HEK293 (cell line): ENCODE data around the gene STK35.

Experiments used
- GLI4 ChIP-seq: fragments of 450-650 bp; formaldehyde crosslinking; IDR thresholded peaks from 2 replicates; pipeline ENCODE4 v1.5.1; 2016; ENCODE audit warnings: missing biosample characterization, missing genetic modification characterization
- HOXA7 ChIP-seq: sonication (generic); formaldehyde crosslinking; IDR thresholded peaks from 2 replicates; pipeline ENCODE4 v1.8.1; 2022; ENCODE audit warnings: missing genetic modification reagents, borderline replicate concordance
- KLF7 ChIP-seq: fragments of 450-650 bp; formaldehyde crosslinking; IDR thresholded peaks from 2 replicates; pipeline ENCODE4 v1.5.1; 2016; ENCODE audit warnings: missing biosample characterization, missing genetic modification characterization, borderline replicate concordance
- MEIS1 ChIP-seq: sonication (generic); formaldehyde crosslinking; IDR thresholded peaks from 2 replicates; pipeline ENCODE4 v1.8.1; 2022; ENCODE audit warnings: missing genetic modification reagents, mild to moderate bottlenecking, borderline replicate concordance
- OVOL3 ChIP-seq: fragments of 450-650 bp; formaldehyde crosslinking; IDR thresholded peaks from 2 replicates; pipeline ENCODE4 v1.5.1; 2016; ENCODE audit warnings: missing biosample characterization, missing genetic modification characterization
- SALL2 ChIP-seq: fragments of 450-650 bp; formaldehyde crosslinking; IDR thresholded peaks from 2 replicates; pipeline ENCODE4 v1.5.0; 2017; ENCODE audit warnings: missing biosample characterization, mild to moderate bottlenecking, missing genetic modification characterization, borderline replicate concordance
- WT1 ChIP-seq: fragments of 450-650 bp; formaldehyde crosslinking; IDR thresholded peaks from 2 replicates; pipeline ENCODE4 v1.5.1; 2016; ENCODE audit warnings: missing biosample characterization, missing genetic modification characterization
- ZFP41 ChIP-seq: fragments of 450-650 bp; formaldehyde crosslinking; IDR thresholded peaks from 2 replicates; pipeline ENCODE4 v1.5.1; 2016; ENCODE audit warnings: missing biosample characterization, missing genetic modification characterization, borderline replicate concordance
- ZFP69B ChIP-seq: fragments of 450-650 bp; formaldehyde crosslinking; IDR thresholded peaks from 2 replicates; pipeline ENCODE4 v1.5.1; 2016; ENCODE audit warnings: missing biosample characterization, missing genetic modification characterization
- ZIC2 ChIP-seq: fragments of 450-650 bp; formaldehyde crosslinking; IDR thresholded peaks from 2 replicates; pipeline ENCODE4 v1.5.1; 2016; ENCODE audit warnings: missing biosample characterization, missing genetic modification characterization
- ZNF174 ChIP-seq: fragments of 450-650 bp; formaldehyde crosslinking; IDR thresholded peaks from 2 replicates; pipeline ENCODE4 v1.5.0; 2017; ENCODE audit warnings: missing biosample characterization, mild to moderate bottlenecking, missing genetic modification characterization
- ZNF311 ChIP-seq: fragments of 450-650 bp; formaldehyde crosslinking; IDR thresholded peaks from 2 replicates; pipeline ENCODE4 v1.5.1; 2017; ENCODE audit warnings: missing biosample characterization, missing genetic modification characterization, borderline replicate concordance
- ZNF426 ChIP-seq: fragments of 450-650 bp; formaldehyde crosslinking; IDR thresholded peaks from 2 replicates; pipeline ENCODE4 v1.5.1; 2017; ENCODE audit warnings: missing biosample characterization, missing genetic modification characterization, mild to moderate bottlenecking, inconsistent platforms, moderate library complexity
- ZNF530 ChIP-seq: fragments of 450-650 bp; formaldehyde crosslinking; IDR thresholded peaks from 2 replicates; pipeline ENCODE4 v1.5.1; 2016; ENCODE audit warnings: low read depth, missing biosample characterization, missing genetic modification characterization
- ZNF560 ChIP-seq: fragments of 450-650 bp; formaldehyde crosslinking; IDR thresholded peaks from 2 replicates; pipeline ENCODE4 v1.5.1; 2017; ENCODE audit warnings: missing biosample characterization, missing genetic modification characterization, borderline replicate concordance
- ZNF624 ChIP-seq: fragments of 450-650 bp; formaldehyde crosslinking; IDR thresholded peaks from 2 replicates; pipeline ENCODE4 v1.5.1; 2017; ENCODE audit warnings: missing biosample characterization, missing genetic modification characterization
- ZNF747 ChIP-seq: fragments of 450-650 bp; formaldehyde crosslinking; IDR thresholded peaks from 2 replicates; pipeline ENCODE4 v1.5.1; 2016; ENCODE audit warnings: missing biosample characterization, missing genetic modification characterization
- ZNF837 ChIP-seq: fragments of 450-650 bp; formaldehyde crosslinking; IDR thresholded peaks from 2 replicates; pipeline ENCODE4 v1.5.1; 2016; ENCODE audit warnings: missing biosample characterization, missing genetic modification characterization
- ZSCAN16 ChIP-seq: fragments of 450-650 bp; formaldehyde crosslinking; IDR thresholded peaks from 2 replicates; pipeline ENCODE4 v1.5.1; 2016; ENCODE audit warnings: missing biosample characterization, missing genetic modification characterization
- TF ChIP-seq, protein P1 (sequence below): fragments of 450-650 bp; formaldehyde crosslinking; IDR thresholded peaks from 2 replicates; pipeline ENCODE4 v1.5.1; 2016; ENCODE audit warnings: missing biosample characterization, missing genetic modification characterization
- TF ChIP-seq, protein P2 (sequence below): fragments of 450-650 bp; formaldehyde crosslinking; IDR thresholded peaks from 2 replicates; pipeline ENCODE4 v1.5.1; 2016; ENCODE audit warnings: missing biosample characterization, missing genetic modification characterization
- TF ChIP-seq, protein P3 (sequence below): fragments of 450-650 bp; formaldehyde crosslinking; IDR thresholded peaks from 2 replicates; pipeline ENCODE4 v1.5.1; 2016; ENCODE audit warnings: missing biosample characterization, missing genetic modification characterization
- TF ChIP-seq, protein P4 (sequence below): IDR thresholded peaks from 2 replicates; pipeline ENCODE4 v1.6.1; 2011; ENCODE audit warnings: mild to moderate bottlenecking, low read depth, low read length, borderline replicate concordance
- TF ChIP-seq, protein P5 (sequence below): fragments of 450-650 bp; formaldehyde crosslinking; conservative IDR thresholded peaks from 2 replicates; pipeline ENCODE4 v1.5.1; 2016; ENCODE audit warnings: low read depth, missing biosample characterization, missing genetic modification characterization

The STK35 gene

DNA sequence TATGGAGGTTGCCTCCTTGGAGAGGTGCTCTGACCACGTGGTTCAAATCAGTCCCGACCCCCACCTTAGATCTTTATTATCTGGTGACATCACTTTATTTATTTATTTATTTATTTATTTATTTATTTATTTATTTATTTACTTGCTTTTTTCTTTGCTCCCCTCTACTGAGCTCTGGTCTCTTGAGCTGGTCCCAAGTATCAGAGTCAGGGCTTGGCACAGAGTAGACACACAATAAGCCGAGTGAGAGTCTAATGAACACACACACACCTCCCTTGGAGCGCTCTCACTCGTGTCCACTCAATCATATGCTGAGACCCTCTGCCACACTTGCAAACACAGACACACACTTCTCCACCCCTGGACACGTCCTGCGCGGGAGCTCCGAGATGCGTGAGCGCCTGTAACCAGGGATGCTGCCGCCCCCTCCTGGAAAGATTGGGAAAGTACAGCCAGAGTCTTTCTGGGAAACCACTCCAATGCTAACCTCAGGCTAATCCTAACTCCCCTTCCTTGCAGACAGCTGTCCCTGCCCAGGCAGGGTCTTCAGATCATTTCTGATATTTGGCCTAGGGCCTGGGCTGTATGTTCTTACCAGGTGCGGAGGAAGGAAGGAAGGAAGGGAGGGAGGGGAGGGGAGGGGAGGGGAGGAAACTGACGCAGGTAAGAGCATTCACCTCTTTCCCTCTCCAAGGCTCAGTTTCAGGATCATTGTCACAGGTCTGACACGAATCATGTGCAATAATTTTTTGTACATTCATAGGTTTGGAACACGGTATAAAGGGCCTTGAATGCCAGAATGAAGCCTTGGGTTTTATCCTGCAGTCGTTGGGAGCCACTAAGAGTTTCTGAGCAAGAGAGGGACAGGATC, 70.9 kb downstream of the STK35 start (continued):
- TF ChIP-seq ZNF560 (tag by site-specific recombination) (peak; percentile 91; the same call in 1 of the 2 replicates), OVOL3 (peak; percentile 54; the same call in 1 of the 2 replicates), ZSCAN16 (tag by site-specific recombination) (no peak), MEIS1 (CRISPR knock-in tag) (no peak), ZNF837 (tag by site-specific recombination) (no peak), WT1 (no peak; the same call in 1 of the 2 replicates), GLI4 (no peak), ZNF311 (tag by site-specific recombination) (no peak), ZNF426 (tag by site-specific recombination) (peak; percentile 96), ZFP41 (tag by site-specific recombination) (no peak), ZNF747 (tag by site-specific recombination) (no peak), HOXA7 (CRISPR knock-in tag) (no peak), ZNF174 (tag by site-specific recombination) (no peak), ZIC2 (tag by site-specific recombination) (no peak), ZNF530 (tag by site-specific recombination) (0 out of 2 replicates have a peak, but pooled peaks have one; percentile 50), ZFP69B (tag by site-specific recombination) (no peak), KLF7 (no peak), ZNF624 (tag by site-specific recombination) (no peak), SALL2 (no peak)
- TF ChIP-seq, protein P1, sequence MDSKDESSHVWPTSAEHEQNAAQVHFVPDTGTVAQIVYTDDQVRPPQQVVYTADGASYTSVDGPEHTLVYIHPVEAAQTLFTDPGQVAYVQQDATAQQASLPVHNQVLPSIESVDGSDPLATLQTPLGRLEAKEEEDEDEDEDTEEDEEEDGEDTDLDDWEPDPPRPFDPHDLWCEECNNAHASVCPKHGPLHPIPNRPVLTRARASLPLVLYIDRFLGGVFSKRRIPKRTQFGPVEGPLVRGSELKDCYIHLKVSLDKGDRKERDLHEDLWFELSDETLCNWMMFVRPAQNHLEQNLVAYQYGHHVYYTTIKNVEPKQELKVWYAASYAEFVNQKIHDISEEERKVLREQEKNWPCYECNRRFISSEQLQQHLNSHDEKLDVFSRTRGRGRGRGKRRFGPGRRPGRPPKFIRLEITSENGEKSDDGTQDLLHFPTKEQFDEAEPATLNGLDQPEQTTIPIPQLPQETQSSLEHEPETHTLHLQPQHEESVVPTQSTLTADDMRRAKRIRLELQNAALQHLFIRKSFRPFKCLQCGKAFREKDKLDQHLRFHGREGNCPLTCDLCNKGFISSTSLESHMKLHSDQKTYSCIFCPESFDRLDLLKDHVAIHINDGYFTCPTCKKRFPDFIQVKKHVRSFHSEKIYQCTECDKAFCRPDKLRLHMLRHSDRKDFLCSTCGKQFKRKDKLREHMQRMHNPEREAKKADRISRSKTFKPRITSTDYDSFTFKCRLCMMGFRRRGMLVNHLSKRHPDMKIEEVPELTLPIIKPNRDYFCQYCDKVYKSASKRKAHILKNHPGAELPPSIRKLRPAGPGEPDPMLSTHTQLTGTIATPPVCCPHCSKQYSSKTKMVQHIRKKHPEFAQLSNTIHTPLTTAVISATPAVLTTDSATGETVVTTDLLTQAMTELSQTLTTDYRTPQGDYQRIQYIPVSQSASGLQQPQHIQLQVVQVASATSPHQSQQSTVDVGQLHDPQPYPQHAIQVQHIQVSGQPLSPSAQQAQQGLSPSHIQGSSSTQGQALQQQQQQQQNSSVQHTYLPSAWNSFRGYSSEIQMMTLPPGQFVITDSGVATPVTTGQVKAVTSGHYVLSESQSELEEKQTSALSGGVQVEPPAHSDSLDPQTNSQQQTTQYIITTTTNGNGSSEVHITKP (tag by site-specific recombination): no peak
- TF ChIP-seq, protein P2, sequence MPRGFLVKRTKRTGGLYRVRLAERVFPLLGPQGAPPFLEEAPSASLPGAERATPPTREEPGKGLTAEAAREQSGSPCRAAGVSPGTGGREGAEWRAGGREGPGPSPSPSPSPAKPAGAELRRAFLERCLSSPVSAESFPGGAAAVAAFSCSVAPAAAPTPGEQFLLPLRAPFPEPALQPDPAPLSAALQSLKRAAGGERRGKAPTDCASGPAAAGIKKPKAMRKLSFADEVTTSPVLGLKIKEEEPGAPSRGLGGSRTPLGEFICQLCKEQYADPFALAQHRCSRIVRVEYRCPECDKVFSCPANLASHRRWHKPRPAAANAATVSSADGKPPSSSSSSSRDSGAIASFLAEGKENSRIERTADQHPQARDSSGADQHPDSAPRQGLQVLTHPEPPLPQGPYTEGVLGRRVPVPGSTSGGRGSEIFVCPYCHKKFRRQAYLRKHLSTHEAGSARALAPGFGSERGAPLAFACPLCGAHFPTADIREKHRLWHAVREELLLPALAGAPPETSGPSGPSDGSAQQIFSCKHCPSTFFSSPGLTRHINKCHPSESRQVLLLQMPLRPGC (tag by site-specific recombination): no peak
- TF ChIP-seq, protein P3, sequence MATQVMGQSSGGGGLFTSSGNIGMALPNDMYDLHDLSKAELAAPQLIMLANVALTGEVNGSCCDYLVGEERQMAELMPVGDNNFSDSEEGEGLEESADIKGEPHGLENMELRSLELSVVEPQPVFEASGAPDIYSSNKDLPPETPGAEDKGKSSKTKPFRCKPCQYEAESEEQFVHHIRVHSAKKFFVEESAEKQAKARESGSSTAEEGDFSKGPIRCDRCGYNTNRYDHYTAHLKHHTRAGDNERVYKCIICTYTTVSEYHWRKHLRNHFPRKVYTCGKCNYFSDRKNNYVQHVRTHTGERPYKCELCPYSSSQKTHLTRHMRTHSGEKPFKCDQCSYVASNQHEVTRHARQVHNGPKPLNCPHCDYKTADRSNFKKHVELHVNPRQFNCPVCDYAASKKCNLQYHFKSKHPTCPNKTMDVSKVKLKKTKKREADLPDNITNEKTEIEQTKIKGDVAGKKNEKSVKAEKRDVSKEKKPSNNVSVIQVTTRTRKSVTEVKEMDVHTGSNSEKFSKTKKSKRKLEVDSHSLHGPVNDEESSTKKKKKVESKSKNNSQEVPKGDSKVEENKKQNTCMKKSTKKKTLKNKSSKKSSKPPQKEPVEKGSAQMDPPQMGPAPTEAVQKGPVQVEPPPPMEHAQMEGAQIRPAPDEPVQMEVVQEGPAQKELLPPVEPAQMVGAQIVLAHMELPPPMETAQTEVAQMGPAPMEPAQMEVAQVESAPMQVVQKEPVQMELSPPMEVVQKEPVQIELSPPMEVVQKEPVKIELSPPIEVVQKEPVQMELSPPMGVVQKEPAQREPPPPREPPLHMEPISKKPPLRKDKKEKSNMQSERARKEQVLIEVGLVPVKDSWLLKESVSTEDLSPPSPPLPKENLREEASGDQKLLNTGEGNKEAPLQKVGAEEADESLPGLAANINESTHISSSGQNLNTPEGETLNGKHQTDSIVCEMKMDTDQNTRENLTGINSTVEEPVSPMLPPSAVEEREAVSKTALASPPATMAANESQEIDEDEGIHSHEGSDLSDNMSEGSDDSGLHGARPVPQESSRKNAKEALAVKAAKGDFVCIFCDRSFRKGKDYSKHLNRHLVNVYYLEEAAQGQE: peak; percentile 84
- TF ChIP-seq, protein P4, sequence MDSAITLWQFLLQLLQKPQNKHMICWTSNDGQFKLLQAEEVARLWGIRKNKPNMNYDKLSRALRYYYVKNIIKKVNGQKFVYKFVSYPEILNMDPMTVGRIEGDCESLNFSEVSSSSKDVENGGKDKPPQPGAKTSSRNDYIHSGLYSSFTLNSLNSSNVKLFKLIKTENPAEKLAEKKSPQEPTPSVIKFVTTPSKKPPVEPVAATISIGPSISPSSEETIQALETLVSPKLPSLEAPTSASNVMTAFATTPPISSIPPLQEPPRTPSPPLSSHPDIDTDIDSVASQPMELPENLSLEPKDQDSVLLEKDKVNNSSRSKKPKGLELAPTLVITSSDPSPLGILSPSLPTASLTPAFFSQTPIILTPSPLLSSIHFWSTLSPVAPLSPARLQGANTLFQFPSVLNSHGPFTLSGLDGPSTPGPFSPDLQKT: no peak
- TF ChIP-seq, protein P5, sequence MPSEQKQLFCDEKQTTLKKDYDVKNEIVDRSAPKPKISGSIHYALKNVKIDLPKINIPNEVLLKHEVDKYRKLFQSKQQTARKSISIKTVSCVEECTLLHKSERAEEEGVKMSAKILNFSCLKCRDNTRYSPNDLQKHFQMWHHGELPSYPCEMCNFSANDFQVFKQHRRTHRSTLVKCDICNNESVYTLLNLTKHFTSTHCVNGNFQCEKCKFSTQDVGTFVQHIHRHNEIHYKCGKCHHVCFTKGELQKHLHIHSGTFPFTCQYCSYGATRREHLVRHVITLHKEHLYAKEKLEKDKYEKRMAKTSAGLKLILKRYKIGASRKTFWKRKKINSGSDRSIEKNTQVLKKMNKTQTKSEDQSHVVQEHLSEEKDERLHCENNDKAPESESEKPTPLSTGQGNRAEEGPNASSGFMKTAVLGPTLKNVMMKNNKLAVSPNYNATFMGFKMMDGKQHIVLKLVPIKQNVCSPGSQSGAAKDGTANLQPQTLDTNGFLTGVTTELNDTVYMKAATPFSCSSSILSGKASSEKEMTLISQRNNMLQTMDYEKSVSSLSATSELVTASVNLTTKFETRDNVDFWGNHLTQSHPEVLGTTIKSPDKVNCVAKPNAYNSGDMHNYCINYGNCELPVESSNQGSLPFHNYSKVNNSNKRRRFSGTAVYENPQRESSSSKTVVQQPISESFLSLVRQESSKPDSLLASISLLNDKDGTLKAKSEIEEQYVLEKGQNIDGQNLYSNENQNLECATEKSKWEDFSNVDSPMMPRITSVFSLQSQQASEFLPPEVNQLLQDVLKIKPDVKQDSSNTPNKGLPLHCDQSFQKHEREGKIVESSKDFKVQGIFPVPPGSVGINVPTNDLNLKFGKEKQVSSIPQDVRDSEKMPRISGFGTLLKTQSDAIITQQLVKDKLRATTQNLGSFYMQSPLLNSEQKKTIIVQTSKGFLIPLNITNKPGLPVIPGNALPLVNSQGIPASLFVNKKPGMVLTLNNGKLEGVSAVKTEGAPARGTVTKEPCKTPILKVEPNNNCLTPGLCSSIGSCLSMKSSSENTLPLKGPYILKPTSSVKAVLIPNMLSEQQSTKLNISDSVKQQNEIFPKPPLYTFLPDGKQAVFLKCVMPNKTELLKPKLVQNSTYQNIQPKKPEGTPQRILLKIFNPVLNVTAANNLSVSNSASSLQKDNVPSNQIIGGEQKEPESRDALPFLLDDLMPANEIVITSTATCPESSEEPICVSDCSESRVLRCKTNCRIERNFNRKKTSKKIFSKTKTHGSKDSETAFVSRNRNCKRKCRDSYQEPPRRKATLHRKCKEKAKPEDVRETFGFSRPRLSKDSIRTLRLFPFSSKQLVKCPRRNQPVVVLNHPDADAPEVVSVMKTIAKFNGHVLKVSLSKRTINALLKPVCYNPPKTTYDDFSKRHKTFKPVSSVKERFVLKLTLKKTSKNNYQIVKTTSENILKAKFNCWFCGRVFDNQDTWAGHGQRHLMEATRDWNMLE: peak; percentile 98
